SHP77 (cell line): ENCODE measurements around the gene SPHK1.

Source experiments
- DNase-seq, 2 experiments: peaks; one replicate each; lab custom pipeline; 2025; lab: John Stamatoyannopoulos, UW

Gene SPHK1

DNA sequence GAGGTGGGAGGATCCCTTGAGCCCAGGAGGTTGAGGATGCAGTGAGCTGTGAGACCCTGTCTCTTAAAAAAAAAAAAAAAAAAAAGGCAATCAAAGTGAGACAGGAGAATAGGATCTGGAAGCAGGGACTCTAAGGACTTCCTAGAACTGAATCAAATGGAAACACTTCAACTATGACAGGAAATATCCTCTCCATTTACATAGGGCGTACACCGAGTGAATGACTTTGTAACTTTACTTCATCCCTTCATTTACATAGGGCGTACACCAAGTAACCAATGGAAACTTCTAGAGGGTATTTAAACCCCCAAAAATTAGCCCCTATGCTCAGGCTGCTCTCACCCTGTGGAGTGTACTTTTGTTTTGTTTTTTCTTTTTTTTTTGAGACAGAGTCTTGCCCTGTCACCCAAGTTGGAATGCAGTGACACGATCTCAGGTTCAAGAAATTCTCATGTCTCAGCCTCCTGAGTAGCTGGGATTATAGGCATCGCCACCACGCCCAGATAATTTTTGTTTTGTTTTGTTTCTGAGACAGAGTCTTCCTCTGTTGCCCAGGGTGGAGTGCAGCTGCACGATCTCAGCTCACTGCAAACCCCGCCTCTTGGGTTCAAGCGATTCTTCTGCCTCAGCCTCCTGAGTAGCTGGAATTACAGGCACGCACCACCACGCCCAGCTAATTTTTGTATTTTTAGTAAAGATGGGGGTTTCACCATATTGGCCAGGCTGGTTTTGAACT lies 21.1 kb upstream of the SPHK1 start:
- DNase-seq, result no peak

DNA sequence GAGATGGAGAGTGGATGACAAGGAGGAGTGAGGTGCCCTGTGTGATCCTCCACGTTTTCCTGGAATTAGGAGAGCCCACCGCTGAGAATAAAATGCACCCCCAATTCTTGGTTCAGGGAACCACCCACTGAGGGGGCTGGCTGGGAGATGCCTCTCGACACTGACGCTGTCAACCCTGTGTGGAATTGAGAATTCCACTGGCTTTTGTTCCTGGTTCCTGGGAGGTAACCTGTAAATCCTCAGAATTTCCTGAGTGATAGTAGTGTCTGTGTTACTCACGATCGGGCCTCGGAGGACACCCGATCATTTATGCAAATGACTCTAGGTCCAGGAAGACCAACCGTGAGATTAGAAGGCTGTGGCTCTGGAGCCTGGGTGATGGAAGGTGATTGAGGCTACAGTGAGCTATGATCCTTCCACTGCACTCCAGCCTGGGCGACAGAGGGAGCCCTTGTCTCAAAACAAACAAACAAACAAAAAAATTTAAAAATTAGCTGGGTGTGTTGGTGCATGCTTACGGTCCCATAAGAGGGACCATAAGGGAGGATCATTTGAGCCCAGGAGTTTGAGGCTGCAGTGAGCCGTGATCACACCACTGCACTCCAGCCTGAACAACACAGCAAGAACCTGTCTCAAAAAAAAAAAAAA lies 19.0 kb upstream of the SPHK1 start:
- DNase-seq, result no peak

- no peak for DNase-seq
These were observed 18.2 kb upstream of the SPHK1 start for GRCh38 chr17:76366247-76366646.

DNA sequence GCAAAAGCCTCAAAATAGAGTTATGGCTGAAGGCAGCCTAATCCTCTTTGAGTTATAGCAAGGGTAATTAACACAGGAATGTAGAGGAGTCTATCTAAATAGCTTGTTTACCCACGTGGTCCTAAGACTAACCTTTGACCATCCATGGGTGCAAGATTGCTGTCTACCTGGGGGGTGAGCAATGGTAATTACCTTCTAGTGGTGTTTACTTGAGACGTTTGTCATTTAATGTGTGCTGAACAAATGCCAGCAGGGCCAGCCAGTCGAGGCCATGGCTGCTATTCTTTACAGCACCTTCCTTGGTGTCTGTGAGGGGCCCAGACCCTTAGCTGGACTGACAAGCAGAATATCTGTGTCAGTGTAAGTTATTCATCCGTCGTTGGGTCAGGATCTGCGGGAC lies 16.8 kb upstream of the SPHK1 start:
- DNase-seq, result no peak

GRCh38 chr17:76368545-76368944 lies 15.9 kb upstream of the SPHK1 start:
- DNase-seq, result no peak

- DNase-seq, result no peak
These were observed 15.0 kb upstream of the SPHK1 start for GRCh38 chr17:76369379-76369778.

DNA sequence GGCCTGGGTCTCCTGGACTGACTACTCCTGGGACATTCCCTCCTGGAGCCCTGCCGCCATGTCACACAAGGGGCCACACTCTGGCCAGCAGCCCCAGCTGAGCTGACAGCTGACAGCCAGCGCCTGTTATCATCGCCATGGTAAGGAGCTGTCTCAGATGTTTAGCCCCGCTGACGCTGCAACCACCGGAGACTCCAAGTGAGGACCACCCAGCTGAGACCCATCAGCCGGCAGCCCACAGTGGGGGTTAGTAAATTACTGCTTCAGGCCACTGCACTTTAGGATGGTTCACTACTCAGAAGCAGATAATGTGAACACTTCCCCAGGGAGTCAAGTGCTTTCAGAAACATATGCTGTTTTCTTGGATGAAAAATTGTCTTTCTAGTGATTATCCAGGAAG lies 14.6 kb upstream of the SPHK1 start:
- no peak for DNase-seq

GRCh38 chr17:76370261-76370993 lies 14.0 kb upstream of the SPHK1 start:
- no peak for DNase-seq

- no peak for DNase-seq
These were observed 12.5 kb upstream of the SPHK1 start for GRCh38 chr17:76371656-76372628.

DNA sequence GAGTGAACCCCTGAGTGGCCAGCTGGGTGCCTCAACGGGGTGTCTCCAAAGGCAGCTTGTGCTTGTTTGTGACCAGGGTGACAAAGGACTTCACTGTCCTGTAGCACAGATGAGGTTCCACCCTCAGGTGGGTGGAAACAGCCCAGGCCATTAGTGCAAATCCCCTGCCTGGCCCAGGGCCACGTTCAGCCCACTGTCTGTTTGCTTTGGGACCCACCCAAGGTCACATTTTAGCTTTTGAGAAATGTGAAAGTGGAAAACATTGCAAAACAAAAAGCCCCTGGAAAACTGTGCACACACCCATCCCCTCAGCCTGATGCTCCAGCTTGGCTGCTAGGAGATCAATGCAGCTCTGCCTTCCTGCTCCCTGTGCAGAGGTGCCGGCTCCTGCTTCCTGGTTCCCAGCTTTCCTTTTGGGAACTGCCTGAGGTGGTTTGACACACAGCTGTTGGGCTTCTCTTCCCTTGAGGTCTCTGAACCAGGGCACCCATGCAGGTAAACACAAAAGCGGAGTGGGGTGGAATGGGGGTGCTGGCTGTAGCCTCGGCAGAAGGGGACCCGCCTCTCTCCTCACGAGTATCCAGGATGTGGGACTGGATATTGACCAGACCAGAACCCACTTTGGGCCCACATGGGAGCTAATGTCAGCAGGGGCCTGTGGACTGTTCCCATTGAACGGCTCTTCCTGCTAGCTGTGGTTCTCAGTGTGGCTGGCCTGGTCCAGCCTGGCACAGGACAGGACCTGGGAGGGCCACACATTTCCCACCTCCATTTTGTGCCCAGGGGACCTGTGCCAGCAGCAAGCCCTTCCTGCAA lies 7.9 kb upstream of the SPHK1 start:
- no peak for DNase-seq

GRCh38 chr17:76378548-76379274 lies 5.7 kb upstream of the SPHK1 start:
- no peak for DNase-seq

DNA sequence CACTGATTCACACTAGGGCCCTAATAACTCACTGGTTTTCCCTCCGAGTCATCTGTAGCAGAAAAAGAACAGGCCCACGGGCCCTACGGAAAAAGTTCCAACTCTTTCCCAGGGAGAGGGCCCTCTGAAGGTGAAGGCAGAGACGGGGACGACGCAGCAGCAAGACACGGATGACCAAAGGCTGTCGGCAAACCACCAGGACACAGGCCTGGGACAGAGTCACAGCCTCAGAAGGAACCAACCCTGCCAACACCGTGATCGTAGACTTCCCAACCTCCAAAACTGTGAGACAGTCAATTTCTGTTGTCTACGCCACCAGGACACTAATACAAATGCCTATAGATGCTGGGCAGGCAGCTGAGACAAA lies 5.2 kb upstream of the SPHK1 start:
- DNase-seq, result no peak

GRCh38 chr17:76379646-76380376 lies 4.6 kb upstream of the SPHK1 start:
- DNase-seq, result no peak

DNA sequence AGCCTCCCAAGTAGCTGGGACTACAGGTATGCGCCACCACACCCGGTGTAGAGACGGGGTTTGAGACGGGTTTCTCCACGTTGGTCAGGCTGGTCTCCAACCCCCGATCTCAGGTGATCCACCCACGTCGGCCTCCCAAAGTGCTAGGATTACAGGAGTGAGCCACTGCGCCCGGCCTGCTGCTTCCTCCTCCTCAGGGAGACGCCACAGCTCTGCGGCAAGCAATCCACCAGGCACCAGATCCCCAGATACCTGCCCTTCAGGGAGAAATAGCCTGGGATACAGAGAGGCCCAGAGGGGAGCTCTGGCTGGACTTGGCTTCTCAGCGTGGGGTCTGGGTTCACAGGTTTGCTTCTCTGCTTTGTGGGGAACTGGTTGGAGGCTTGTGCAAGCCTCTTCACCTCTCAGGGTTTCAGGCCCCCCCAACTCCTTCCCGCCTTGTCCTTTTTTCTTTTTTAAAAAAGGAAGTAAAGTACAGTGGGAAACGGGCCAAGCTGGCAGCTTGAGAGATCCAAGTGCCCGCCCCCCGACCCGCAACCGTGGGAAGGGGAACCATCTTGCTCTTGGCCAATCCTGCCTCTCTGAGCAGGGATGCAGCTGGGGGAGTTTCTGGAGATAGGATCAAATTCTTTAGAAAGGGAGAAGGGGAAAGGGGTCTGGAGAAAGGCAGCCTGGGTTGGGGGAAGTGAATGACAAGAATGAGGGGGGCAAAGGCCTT lies 2.6 kb upstream of the SPHK1 start:
- no peak for DNase-seq

GRCh38 chr17:76382351-76382802 lies 2.0 kb upstream of the SPHK1 start:
- DNase-seq, result no peak

DNA sequence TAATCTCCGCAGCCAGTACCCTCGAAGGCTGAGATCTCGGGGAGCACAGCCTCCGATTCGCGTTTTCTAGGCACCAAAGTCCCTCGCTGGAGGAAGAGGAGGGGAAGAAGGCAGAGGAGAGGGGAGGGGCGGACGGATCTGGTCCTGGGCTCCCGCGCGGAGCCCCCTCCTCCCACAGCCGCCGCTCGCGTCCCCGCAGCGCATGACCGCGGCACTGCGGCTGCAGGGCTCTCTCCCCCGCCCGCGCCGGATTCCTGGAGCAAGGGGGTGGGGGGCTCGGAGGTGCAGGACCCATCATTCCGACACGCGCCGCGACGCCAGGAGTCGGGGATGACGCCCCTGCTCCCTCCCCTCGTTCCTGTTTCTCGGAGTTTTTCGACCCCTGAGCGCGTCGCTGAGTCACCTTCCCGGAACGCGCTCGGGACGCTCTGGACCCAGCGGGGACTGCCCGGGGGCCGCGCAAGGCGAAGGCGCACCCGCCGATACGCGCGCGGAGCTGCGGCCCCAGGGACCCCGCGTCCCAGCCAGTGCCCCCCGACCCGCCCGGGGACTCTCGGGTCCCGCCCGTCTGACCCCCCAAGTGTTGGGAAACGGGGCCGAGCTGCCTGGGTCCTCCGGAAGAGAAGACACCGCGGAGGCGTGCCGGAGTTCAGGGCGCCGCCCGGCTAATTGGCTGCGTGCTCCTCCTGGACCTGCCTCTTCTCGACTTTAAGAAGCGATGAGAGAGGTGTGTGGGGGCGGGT lies 1.4 kb upstream of the SPHK1 start:
- DNase-seq, result no peak

DNA sequence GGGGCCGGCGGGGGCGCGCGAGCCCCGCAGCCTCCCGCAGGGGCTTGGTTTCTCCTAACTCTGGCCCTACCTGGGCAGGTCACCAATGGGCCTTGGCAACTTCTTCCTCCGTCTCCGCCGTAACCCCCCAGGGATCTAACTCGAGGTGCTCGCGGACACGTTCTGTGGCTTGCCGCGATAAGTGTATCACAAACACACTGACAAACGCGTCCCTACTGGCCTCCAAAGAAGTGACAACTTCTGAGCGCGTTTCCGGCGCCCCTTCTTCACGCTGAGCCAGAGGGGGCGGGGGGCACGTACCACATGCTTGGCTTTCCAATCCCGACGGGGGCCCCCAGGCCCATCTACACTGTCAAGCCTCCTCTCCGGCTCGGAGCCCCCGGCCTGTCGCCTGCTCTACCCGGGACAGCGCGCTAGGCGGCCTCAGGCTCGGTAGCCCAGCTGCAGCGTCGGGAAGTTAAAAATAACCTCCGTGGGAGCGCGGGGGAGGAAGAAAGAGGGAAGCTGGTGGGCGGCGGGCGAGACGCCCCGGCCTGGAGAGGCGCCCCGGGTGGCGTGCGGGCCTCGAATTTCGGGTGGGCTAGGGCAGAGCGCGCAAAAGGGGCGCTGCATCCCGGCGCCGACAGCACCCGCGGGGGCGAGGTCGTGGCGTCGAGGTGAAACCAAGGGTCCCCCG lies 725 bp upstream of the SPHK1 start:
- DNase-seq, result peak in 1 of 2 experiments; percentile 38
